Cardiac septum (tissue), 1 donor: ENCODE measurements around the gene GGCT. TPM values are rescaled to one million over a fixed set of nuclear protein-coding genes. Genes with fewer than 3 reads are reported as not detected.
"Not testable (repeated sequence)": the region's sequence is repeated elsewhere in the genome, so short reads cannot be mapped to it uniquely, and the experiment has no call there.

Source experiments
- DNase-seq: peaks from one replicate; pipeline ENCODE4 v3.0.0-alpha.2; 2020; ENCODE audit warnings: low spot score
- intact Hi-C: fragments of 100-400 bp; cut with DNase I; formaldehyde crosslinking; loops from one replicate; pipeline ENCODE4 v1.14.0; 2022
- total RNA-seq: library from RNA; stranded (reverse); fragmentation: NEBNext Ultra II Directional; extraction: Animal tissue kit (Norgen Biotek cat#: 25700); gene quantifications from one replicate; pipeline ENCODE4 v1.2.1, GENCODE V29; 2021
- donor health status: DM: no; HTN: no; CAD: no.

The GGCT gene
- total RNA-seq, 1 donor from 2014 or later = 20.8 TPM

DNA sequence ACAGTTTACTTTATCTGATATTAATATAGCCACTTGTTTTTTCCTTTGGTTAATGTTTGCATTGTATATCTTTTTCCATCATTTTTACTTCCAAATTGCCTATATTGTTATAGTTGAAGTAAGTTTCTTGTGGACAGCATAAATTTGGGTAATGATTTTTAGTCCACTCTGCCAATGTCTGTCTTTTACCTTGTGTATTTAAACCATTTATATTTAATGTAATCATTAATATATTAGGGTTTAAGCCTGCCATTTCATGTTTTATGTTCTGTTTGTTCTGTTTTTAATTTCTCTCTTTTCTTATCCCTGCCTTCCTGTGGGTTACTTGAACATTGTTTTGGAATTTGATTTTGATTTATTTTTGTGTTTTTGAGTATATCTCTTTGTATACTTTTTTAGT lies 13.2 kb downstream of the GGCT start:
- no peak for DNase-seq
- intact Hi-C loops = no loop called here

GRCh38 chr7:30487371-30487770 lies 17.3 kb downstream of the GGCT start:
- no peak for DNase-seq
- intact Hi-C loops = no loop called here

GRCh38 chr7:30485667-30486066 lies 19.0 kb downstream of the GGCT start:
- intact Hi-C loops = no loop called here
- DNase-seq = no peak

GRCh38 chr7:30481416-30481815 lies 23.2 kb downstream of the GGCT start:
- DNase-seq, intact Hi-C loops: not testable (repeated sequence)

DNA sequence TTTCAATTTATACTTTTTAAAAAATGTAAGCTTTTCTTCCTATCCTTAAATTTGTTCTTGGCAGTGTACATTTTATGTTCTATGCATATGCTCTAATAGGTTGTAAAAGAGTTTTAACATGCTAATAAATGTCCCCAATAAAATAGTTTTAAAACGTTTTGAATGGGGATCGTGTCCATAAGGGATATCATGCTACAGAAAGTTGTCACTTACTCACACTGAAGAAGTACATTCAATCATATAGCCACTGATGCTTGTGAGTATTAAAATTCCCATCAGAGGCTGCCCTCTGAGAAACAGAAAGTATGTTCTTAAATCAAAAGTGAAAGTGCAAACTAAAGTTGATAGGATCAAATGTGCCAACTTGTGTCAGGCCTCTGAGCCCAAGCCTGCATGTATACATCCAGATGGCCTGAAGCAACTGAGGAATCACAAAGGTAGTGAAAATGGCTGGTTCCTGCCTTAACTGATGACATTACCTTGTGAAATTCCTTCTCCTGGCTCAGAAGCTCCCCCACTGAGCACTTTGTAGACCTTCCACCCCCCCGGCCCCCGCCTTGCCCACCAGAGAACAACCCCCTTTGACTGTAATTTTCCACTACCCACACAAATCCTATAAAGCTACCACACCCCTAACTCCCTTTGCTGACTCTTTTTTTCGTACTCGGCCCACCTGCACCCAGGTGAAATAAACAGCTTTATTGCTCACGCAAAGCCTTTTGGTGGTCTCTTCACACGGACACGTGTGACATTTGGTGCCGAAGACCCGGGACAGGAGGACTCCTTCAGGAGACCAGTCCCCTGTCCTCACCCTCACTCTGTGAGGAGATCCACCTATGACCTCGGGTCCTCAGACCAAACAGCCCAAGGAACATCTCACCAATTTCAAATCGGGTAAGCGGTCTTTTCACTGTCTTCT lies 25.2 kb downstream of the GGCT start:
- intact Hi-C loops = loop anchor here (2.0 to 5.0 kb wide), 2 partner anchors 25 to 197 kb away; partner anchors contain the start of genes GGCT and ZNRF2
- no peak for DNase-seq

DNA sequence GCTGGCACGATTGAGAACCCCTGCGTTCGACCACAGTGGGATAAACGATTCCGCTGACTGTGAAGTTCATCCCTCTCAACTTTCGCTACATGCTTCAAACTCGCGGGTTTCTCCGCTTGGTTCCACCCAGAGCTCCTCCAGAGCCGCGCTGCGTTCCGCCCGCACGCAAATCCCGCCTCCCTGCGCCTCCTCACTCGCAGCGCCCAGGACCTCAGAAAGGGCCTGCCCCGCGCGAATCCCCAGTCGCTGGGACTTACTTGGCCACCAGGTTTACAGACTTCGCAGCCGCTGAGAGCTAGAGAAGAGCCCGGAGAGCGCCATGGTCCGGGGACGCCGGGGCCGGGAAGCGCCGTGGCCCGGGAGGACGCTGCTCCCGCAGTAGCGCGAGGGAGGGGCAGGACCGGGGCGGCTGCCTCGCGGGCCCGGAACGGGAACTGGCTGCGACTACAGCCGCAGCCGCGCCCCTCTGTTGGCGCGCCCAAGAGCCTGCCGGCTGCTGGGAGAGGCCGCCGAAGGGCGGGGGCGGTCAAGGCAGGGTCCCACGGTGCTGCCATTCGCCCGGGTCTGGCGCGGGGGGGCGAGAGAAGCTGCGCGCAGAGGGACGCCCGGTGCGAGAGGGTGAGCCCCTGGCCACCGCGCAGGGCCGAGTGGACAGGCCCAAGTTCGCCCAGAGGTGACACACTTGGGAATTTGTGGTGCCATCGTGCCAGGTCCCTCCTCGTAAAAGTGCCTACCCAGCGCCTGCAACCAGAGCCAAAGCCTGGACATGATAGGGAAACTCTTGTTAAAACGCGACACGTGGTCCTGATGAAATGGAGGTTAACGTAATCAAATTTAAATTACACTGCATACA lies 26.1 kb downstream of the GGCT start, which contains the start of gene NOD1:
Gene NOD1, minus strand, starts transcription at position 436 of the 853 bp plus-strand sequence. CDS start 21,863 bp downstream, outside the sequence.
- DNase-seq = peak; percentile 94
- intact Hi-C loops = loop anchor here (1.0 to 5.0 kb wide), 3 partner anchors 8 to 196 kb away; partner anchors contain the start of genes GGCT and ZNRF2

GRCh38 chr7:30476459-30477145 lies 28.0 kb downstream of the GGCT start:
- no peak for DNase-seq
- intact Hi-C loops = loop anchor here (5.0 kb wide), 1 partner anchor 194 kb away; the partner anchor contains the start of gene ZNRF2

GRCh38 chr7:30475580-30475979 lies 29.0 kb downstream of the GGCT start:
- no peak for DNase-seq
- intact Hi-C loops = loop anchor here (5.0 kb wide), 1 partner anchor 193 kb away; the partner anchor contains the start of gene ZNRF2

GRCh38 chr7:30474893-30475292 lies 29.7 kb downstream of the GGCT start:
- intact Hi-C loops = loop anchor here (5.0 kb wide), 1 partner anchor 193 kb away; the partner anchor contains the start of gene ZNRF2
- no peak for DNase-seq

- no peak for DNase-seq
- intact Hi-C loops = no loop called here
Observed at GRCh38 chr7:30474485-30474884, 30.1 kb downstream of the GGCT start.

GRCh38 chr7:30473903-30474302 lies 30.7 kb downstream of the GGCT start:
- no peak for DNase-seq
- intact Hi-C loops = no loop called here

DNA sequence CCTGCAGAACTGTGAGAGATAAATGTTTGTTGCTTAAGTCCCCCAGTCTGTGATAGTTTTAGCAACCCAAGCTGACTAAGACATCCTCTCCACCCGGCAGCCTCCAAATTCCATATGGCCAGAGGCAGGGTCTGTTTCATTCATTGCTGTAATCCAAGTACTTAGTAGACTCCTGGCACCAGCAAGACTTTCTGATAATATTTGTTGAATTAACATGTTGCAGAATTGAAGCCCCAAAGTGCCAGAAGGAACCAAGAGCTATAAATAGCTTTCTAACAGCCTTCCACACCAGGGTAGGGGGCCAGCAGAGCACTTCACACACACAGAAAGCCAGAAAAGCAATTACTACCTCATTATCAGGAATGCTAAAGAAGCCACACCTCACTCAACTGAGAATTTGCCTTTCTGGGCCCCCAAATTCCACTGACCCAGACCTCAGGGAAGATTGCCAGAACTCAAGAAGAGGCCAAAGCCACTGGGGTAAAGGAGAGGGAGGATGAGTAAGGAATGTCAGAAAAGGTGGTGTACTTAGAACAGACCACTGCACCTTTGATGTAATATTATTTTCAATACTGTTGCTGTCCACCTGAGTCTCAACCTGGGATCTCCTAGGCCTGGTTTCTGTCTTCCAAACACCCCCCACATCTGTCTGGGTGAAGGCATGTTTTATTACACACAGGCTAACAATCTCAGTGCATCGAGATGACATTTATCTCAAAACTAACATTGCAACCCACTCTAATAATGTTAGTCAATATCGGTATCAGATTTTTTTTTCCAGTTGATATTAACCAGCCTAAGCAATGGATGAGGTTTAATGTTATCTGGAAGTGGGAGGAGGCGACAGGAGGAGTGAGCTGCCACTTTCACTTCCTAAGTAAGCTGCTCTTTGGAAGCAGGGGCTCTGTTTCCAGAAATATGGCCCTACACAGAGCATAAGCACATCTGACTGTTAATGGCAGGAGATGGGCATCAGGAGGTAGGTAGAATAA lies 31.5 kb downstream of the GGCT start:
- DNase-seq = no peak
- intact Hi-C loops = no loop called here

GRCh38 chr7:30472081-30472783 lies 32.4 kb downstream of the GGCT start:
- intact Hi-C loops = no loop called here

DNA sequence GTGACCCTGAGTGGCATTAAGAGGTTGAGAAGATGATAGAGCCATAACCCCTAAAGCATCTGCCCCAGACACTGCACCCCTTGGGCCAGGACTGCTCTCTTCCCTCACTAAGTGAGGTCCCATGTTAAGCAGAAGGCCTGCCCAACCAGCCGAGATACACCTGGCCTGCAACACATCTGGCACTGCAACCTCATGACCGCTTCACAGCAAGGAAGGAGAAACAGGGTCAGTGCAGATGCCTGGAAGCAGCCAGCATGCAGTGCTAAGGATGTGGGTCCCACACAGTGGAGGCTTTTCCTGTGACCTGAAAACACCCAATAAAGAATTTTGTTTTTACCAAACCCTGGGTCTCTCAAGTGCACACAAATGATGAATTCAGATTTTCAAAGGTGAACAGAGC lies 33.4 kb downstream of the GGCT start:
- no peak for DNase-seq
- intact Hi-C loops = no loop called here

More at GRCh38 chr7:30472081-30472783, 32.4 kb downstream of the GGCT start:
- DNase-seq = no peak

DNA sequence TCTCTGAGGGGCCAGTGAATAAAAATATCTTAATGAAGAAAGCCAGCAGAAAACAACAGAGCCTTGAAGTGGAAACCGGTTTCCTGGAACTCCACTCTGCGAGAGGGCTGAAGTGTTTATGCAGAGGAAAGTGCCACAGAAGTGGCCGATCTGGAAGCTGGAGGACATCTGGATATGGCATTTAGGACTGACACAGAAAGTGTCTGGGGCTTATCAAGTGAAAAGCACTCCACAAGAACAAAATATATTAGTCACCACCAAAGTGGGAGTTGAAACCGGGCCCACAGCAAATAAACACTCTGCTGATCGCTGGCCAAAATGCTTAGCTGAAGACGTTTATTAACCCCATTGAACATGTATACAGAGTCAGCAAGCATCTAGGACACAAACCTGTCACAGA lies 33.9 kb downstream of the GGCT start:
- no peak for DNase-seq
- intact Hi-C loops = loop anchor here (1.0 kb wide), 1 partner anchor 8 kb away; the partner anchor contains the start of gene NOD1

- intact Hi-C loops = loop anchor here (1.0 kb wide), 1 partner anchor 8 kb away; the partner anchor contains the start of gene NOD1
- no peak for DNase-seq
Observed at GRCh38 chr7:30470163-30470770, 34.4 kb downstream of the GGCT start.

DNA sequence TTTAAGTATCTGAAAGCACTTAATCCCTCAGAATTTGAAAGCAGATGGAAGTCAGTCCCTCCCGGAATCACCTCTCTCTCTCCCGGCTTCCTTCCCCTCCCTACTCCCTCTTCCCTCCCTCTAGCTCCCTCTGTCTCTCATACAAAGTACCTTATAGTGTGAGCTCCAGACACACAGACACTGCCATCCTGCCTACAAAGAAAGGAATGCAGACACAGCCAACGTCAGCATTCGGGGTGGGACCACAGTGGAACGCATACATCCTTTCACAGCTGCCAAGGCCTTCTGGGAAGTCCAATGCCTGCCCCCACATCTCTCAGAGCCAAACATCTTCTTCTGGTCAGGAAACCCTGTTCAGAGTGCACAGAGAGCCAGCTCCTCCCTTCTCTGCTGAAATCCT lies 35.3 kb downstream of the GGCT start:
- intact Hi-C loops = no loop called here
- peak; percentile 91 for DNase-seq
